ENCODE data around the gene FOXP1. TPM values are rescaled to one million over a fixed set of nuclear protein-coding genes. Genes with fewer than 3 reads are reported as not detected.

FOXP1 gene
- total RNA-seq, 2 experiments from 2014 or later: 108 to 153 TPM

- ChIA-PET POLR2A (interaction anchor here (0.6 to 2.5 kb wide), 20 partner anchors 9 to 281 kb away, joined by 3 to 14 read pairs (median 4); no protein-coding TSS in a partner anchor), CTCF (interaction anchor here (0.6 to 3.3 kb wide), 11 partner anchors 11 to 285 kb away, joined by 3 to 11 read pairs (median 4); no protein-coding TSS in a partner anchor)
- intact Hi-C loops (cut with DNase I, micrococcal nuclease): loop anchor here (1.0 to 10.0 kb wide), 17 partner anchors 57 to 769 kb away; no protein-coding TSS in a partner anchor
- Mint-ChIP-seq H3K4me3 (peak overlapping the region; percentile 80), H3K27me3 (no peaks in the 10 kb centered on the region), H3K4me1 (peaks cover 80% of the 10 kb centered on the region), H3K9me3 (ENCODE audit: low read depth) (no peaks in the 10 kb centered on the region), H3K36me3 (ENCODE audit: low read depth) (peaks cover 30% of the 10 kb centered on the region), H3K27ac (peak overlapping the region; percentile 96)
- ATAC-seq: peak; percentile 72
- DNase-seq: peak; percentile 42
Observed at GRCh38 chr3:71300951-71301393, 282.6 kb downstream of the FOXP1 start.

GRCh38 chr3:71299160-71299559 is 284.4 kb downstream of the FOXP1 start:
- Mint-ChIP-seq H3K4me1 (peaks cover 94% of the 10 kb centered on the region), H3K27me3 (no peaks in the 10 kb centered on the region), H3K36me3 (ENCODE audit: low read depth) (peaks cover 43% of the 10 kb centered on the region), H3K4me3 (peak overlapping the region; percentile 80), H3K9me3 (ENCODE audit: low read depth) (no peaks in the 10 kb centered on the region), H3K27ac (peak overlapping the region; percentile 96)
- ChIA-PET CTCF (interaction anchor here (0.7 to 1.8 kb wide), 4 partner anchors 9 to 283 kb away, joined by 3 to 6 read pairs (median 3); no protein-coding TSS in a partner anchor), POLR2A (interaction anchor here (2.5 kb wide), 1 partner anchor 212 kb away, joined by 14 read pairs; no protein-coding TSS in a partner anchor)
- DNase-seq (peak; percentile 73), ATAC-seq (peak; percentile 68)
- intact Hi-C loops (cut with DNase I, micrococcal nuclease): loop anchor here in 1 of 2 experiments (2.0 kb wide), 1 partner anchor 34 kb away; no protein-coding TSS in a partner anchor

GRCh38 chr3:71294919-71295318 is 288.6 kb downstream of the FOXP1 start:
- Mint-ChIP-seq H3K4me1 (peaks cover 78% of the 10 kb centered on the region), H3K27ac (peak overlapping the region; percentile 37), H3K4me3 (no peak overlapping the region), H3K36me3 (ENCODE audit: low read depth) (peaks cover 50% of the 10 kb centered on the region), H3K9me3 (ENCODE audit: low read depth) (no peaks in the 10 kb centered on the region), H3K27me3 (no peaks in the 10 kb centered on the region)
- no peak for ATAC-seq
- ChIA-PET CTCF (interaction anchor here (0.7 kb wide), 1 partner anchor 289 kb away, joined by 3 read pairs; no protein-coding TSS in a partner anchor), POLR2A (no interaction called here)
- DNase-seq: no peak
- intact Hi-C loops (cut with DNase I, micrococcal nuclease): no loop called here

GRCh38 chr3:71290301-71290700 is 293.2 kb downstream of the FOXP1 start:
- no peak overlapping the region for H3K4me3 Mint-ChIP-seq
- ChIA-PET POLR2A (interaction anchor here (0.5 kb wide), 1 partner anchor 48 kb away, joined by 3 read pairs; no protein-coding TSS in a partner anchor), CTCF (interaction anchor here (1.4 kb wide), 1 partner anchor 9 kb away, joined by 3 read pairs; no protein-coding TSS in a partner anchor)
- H3K36me3 Mint-ChIP-seq (ENCODE audit: low read depth): peaks cover 33% of the 10 kb centered on the region
- H3K4me1 Mint-ChIP-seq: peaks cover 64% of the 10 kb centered on the region
- ATAC-seq (no peak), DNase-seq (no peak)
- intact Hi-C loops (cut with DNase I, micrococcal nuclease): no loop called here
- H3K27me3 Mint-ChIP-seq: no peaks in the 10 kb centered on the region
- no peak overlapping the region for H3K27ac Mint-ChIP-seq
- no peaks in the 10 kb centered on the region for H3K9me3 Mint-ChIP-seq (ENCODE audit: low read depth)

- peak; percentile 94 for ATAC-seq
- Mint-ChIP-seq H3K4me1 (peaks cover 60% of the 10 kb centered on the region), H3K4me3 (no peak overlapping the region), H3K27me3 (no peaks in the 10 kb centered on the region), H3K36me3 (ENCODE audit: low read depth) (peaks cover 32% of the 10 kb centered on the region), H3K27ac (peak overlapping the region; percentile 59), H3K9me3 (ENCODE audit: low read depth) (no peaks in the 10 kb centered on the region)
- POLR2A ChIA-PET: interaction anchor here (0.6 kb wide), 1 partner anchor 32 kb away, joined by 3 read pairs; no protein-coding TSS in a partner anchor
- intact Hi-C loops (cut with DNase I, micrococcal nuclease): no loop called here
- no peak for DNase-seq
- CTCF ChIA-PET: interaction anchor here (0.6 kb wide), 1 partner anchor 30 kb away, joined by 3 read pairs; no protein-coding TSS in a partner anchor
Observed at GRCh38 chr3:71288269-71288930, 295.1 kb downstream of the FOXP1 start.

GRCh38 chr3:71285086-71285485 is 298.4 kb downstream of the FOXP1 start:
- DNase-seq (no peak), ATAC-seq (no peak)
- H3K27me3 Mint-ChIP-seq: no peaks in the 10 kb centered on the region
- peaks cover 38% of the 10 kb centered on the region for H3K36me3 Mint-ChIP-seq (ENCODE audit: low read depth)
- peak overlapping the region; percentile 73 for H3K27ac Mint-ChIP-seq
- no peaks in the 10 kb centered on the region for H3K9me3 Mint-ChIP-seq (ENCODE audit: low read depth)
- POLR2A ChIA-PET: no interaction called here
- no peak overlapping the region for H3K4me3 Mint-ChIP-seq
- H3K4me1 Mint-ChIP-seq: peaks cover 60% of the 10 kb centered on the region
- CTCF ChIA-PET: no interaction called here
- intact Hi-C loops (cut with DNase I, micrococcal nuclease): no loop called here

- CTCF ChIA-PET: interaction anchor here (1.2 kb wide), 1 partner anchor 398 kb away, joined by 5 read pairs; no protein-coding TSS in a partner anchor
- H3K4me1 Mint-ChIP-seq: peaks cover 51% of the 10 kb centered on the region
- H3K4me3 Mint-ChIP-seq: no peak overlapping the region
- ATAC-seq (no peak), DNase-seq (no peak)
- no peak overlapping the region for H3K27ac Mint-ChIP-seq
- no peaks in the 10 kb centered on the region for H3K9me3 Mint-ChIP-seq (ENCODE audit: low read depth)
- POLR2A ChIA-PET: no interaction called here
- H3K27me3 Mint-ChIP-seq: no peaks in the 10 kb centered on the region
- H3K36me3 Mint-ChIP-seq (ENCODE audit: low read depth): peaks cover 31% of the 10 kb centered on the region
- intact Hi-C loops (cut with DNase I, micrococcal nuclease): no loop called here
Observed at GRCh38 chr3:71282976-71283375, 300.6 kb downstream of the FOXP1 start.

GRCh38 chr3:71281280-71281679 is 302.2 kb downstream of the FOXP1 start:
- POLR2A ChIA-PET: no interaction called here
- CTCF ChIA-PET: no interaction called here
- Mint-ChIP-seq H3K4me3 (no peak overlapping the region), H3K9me3 (ENCODE audit: low read depth) (no peaks in the 10 kb centered on the region), H3K4me1 (peaks cover 54% of the 10 kb centered on the region), H3K27ac (no peak overlapping the region), H3K27me3 (no peaks in the 10 kb centered on the region), H3K36me3 (ENCODE audit: low read depth) (peaks cover 28% of the 10 kb centered on the region)
- DNase-seq: no peak
- no peak for ATAC-seq
- intact Hi-C loops (cut with DNase I, micrococcal nuclease): no loop called here

GRCh38 chr3:71277341-71277740 is 306.2 kb downstream of the FOXP1 start:
- POLR2A ChIA-PET: no interaction called here
- no peak overlapping the region for H3K27ac Mint-ChIP-seq
- H3K9me3 Mint-ChIP-seq (ENCODE audit: low read depth): no peaks in the 10 kb centered on the region
- CTCF ChIA-PET: interaction anchor here (0.7 kb wide), 1 partner anchor 10 kb away, joined by 3 read pairs; no protein-coding TSS in a partner anchor
- H3K36me3 Mint-ChIP-seq (ENCODE audit: low read depth): peaks cover 18% of the 10 kb centered on the region
- DNase-seq (no peak), ATAC-seq (no peak)
- intact Hi-C loops (cut with DNase I, micrococcal nuclease): no loop called here
- H3K4me3 Mint-ChIP-seq: no peak overlapping the region
- H3K27me3 Mint-ChIP-seq: no peaks in the 10 kb centered on the region
- peaks cover 55% of the 10 kb centered on the region for H3K4me1 Mint-ChIP-seq

GRCh38 chr3:71276531-71276930 is 307.0 kb downstream of the FOXP1 start:
- peak; percentile 61 for ATAC-seq
- intact Hi-C loops (cut with DNase I, micrococcal nuclease): no loop called here
- no peak overlapping the region for H3K4me3 Mint-ChIP-seq
- H3K27me3 Mint-ChIP-seq: no peaks in the 10 kb centered on the region
- no peak for DNase-seq
- peaks cover 15% of the 10 kb centered on the region for H3K36me3 Mint-ChIP-seq (ENCODE audit: low read depth)
- ChIA-PET POLR2A (no interaction called here), CTCF (interaction anchor here (0.7 kb wide), 1 partner anchor 11 kb away, joined by 3 read pairs; no protein-coding TSS in a partner anchor)
- H3K27ac Mint-ChIP-seq: no peak overlapping the region
- no peaks in the 10 kb centered on the region for H3K9me3 Mint-ChIP-seq (ENCODE audit: low read depth)
- H3K4me1 Mint-ChIP-seq: peaks cover 57% of the 10 kb centered on the region

GRCh38 chr3:71273453-71273852 is 310.1 kb downstream of the FOXP1 start:
- Mint-ChIP-seq H3K27me3 (no peaks in the 10 kb centered on the region), H3K4me3 (no peak overlapping the region), H3K36me3 (ENCODE audit: low read depth) (peaks cover 10% of the 10 kb centered on the region), H3K4me1 (peaks cover 74% of the 10 kb centered on the region), H3K9me3 (ENCODE audit: low read depth) (no peaks in the 10 kb centered on the region), H3K27ac (peak overlapping the region; percentile 32)
- ATAC-seq (no peak), DNase-seq (no peak)
- ChIA-PET CTCF (no interaction called here), POLR2A (no interaction called here)
- intact Hi-C loops (cut with DNase I, micrococcal nuclease): no loop called here

GRCh38 chr3:71271596-71271995 is 311.9 kb downstream of the FOXP1 start:
- no peak for DNase-seq
- ChIA-PET POLR2A (no interaction called here), CTCF (no interaction called here)
- peaks cover 69% of the 10 kb centered on the region for H3K4me1 Mint-ChIP-seq
- H3K36me3 Mint-ChIP-seq (ENCODE audit: low read depth): peaks cover 11% of the 10 kb centered on the region
- no peak overlapping the region for H3K4me3 Mint-ChIP-seq
- no peaks in the 10 kb centered on the region for H3K27me3 Mint-ChIP-seq
- intact Hi-C loops (cut with DNase I, micrococcal nuclease): no loop called here
- no peak for ATAC-seq
- H3K27ac Mint-ChIP-seq: peak overlapping the region; percentile 62
- H3K9me3 Mint-ChIP-seq (ENCODE audit: low read depth): peaks cover 2% of the 10 kb centered on the region

All from activated CD4-positive, alpha-beta T cell treated with anti-CD3 and anti-CD28 coated beads for 36 hours (primary cell).